Gastrocnemius medialis (tissue), 4 donors: ENCODE measurements around the gene ITPKB. TPM values are rescaled to one million over a fixed set of nuclear protein-coding genes. Genes with fewer than 3 reads are reported as not detected.

Source experiments
- ATAC-seq, 2 donors: fragments of 150-250 bp; one replicate each; pipeline ENCODE4 v1.9.1; 2016
- DNase-seq, 2 donors: peaks; one replicate each; pipeline ENCODE4 v3.0.0-alpha.2; 2019
- H3K27ac ChIP-seq, 4 donors: fragments of 200-600 bp; sonication (generic); 1 replicate in 1 of 4; 2 replicates in 3 of 4; pipeline ENCODE4 v1.5.1; 2016 to 2018; ENCODE audit warnings: mild to moderate bottlenecking in 2 of 4, moderate library complexity in 1 of 4
- H3K27me3 ChIP-seq, 3 donors: fragments of 200-600 bp; sonication (generic) in 2 of 3; 1 replicate in 1 of 3; 2 replicates in 2 of 3; pipeline versions ENCODE4 v1.5.1 to v1.6.0; 2016 to 2019; ENCODE audit warnings: mild to moderate bottlenecking in 1 of 3, moderate library complexity in 1 of 3
- H3K36me3 ChIP-seq, 2 donors: fragments of 200-600 bp; sonication (generic) in 1 of 2; one replicate each; pipeline ENCODE4 v1.5.1; 2017 to 2018
- H3K4me1 ChIP-seq, 2 donors: fragments of 200-600 bp; sonication (generic) in 1 of 2; one replicate each; pipeline ENCODE4 v1.5.1; 2016 to 2017; ENCODE audit warnings: mild to moderate bottlenecking in 2 of 2
- H3K4me3 ChIP-seq, 4 donors: fragments of 200-600 bp; sonication (generic) in 3 of 4; 1 replicate in 1 of 4; 2 replicates in 3 of 4; pipeline ENCODE4 v1.5.1; 2016 to 2019; ENCODE audit warnings: mild to moderate bottlenecking in 2 of 4
- H3K9me3 ChIP-seq, 3 donors: fragments of 200-600 bp; sonication (generic) in 2 of 3; 1 replicate in 1 of 3; 2 replicates in 2 of 3; pipeline ENCODE4 v1.5.1; 2016 to 2019
- CTCF ChIP-seq, 5 experiments: fragments of 450-650 bp in 3 of 5; fragments of 200-600 bp in 2 of 5; sonication (generic) in 2 of 5; IDR thresholded peaks in 4 of 5; conservative IDR thresholded peaks in 1 of 5; 1 replicate in 4 of 5; 2 replicates in 1 of 5; pipeline ENCODE4 v1.5.1; 2016 to 2019; ENCODE audit warnings: antibody characterized with exemption in 5 of 5, mild to moderate bottlenecking in 3 of 5, moderate library complexity in 3 of 5
- POLR2A ChIP-seq, 2 donors: fragments of 450-650 bp; IDR thresholded peaks; one replicate each; pipeline ENCODE4 v1.6.1; 2017; ENCODE audit warnings: antibody characterized with exemption in 2 of 2, mild to moderate bottlenecking in 2 of 2, moderate library complexity in 2 of 2
- in situ Hi-C, 4 donors: fragments of 200-750 bp; cut with MboI; loops; one replicate each; pipeline versions ENCODE4 v1.15.0 to v1.8.0; 2017; ENCODE audit warnings: low sequenced_read_pairs in 4 of 4
- intact Hi-C: fragments of 100-400 bp; cut with DNase I; formaldehyde crosslinking; loops from one replicate; pipeline ENCODE4 v1.15.1; 2023; ENCODE audit warnings: low total_unique reads
- total RNA-seq, 4 donors: library from RNA; depleted of rRNA; stranded (reverse); fragments of >200 nt; gene quantifications; one replicate each; pipeline versions ENCODE4 v1.1.0 to v1.2.3, GENCODE V29; 2016

Gene ITPKB
- total RNA-seq, 4 donors from 2014 or later = 7.1 to 13.9 (median 7.8) TPM

GRCh38 chr1:226730836-226731235, 8.2 kb downstream of the ITPKB start:
- intact Hi-C loops = no loop called here

GRCh38 chr1:226730071-226730470, 9.0 kb downstream of the ITPKB start:
- in situ Hi-C loops = loop anchor here in 3 of 4 donors (5.0 to 10.0 kb wide), 2 partner anchors 95 to 97 kb away; no protein-coding TSS in a partner anchor
- intact Hi-C loops = no loop called here
- TF ChIP-seq POLR2A (IDR thresholded peaks at IDR 0.05) (no peak), CTCF (IDR thresholded peaks at IDR 0.05 in 4 of 5, conservative IDR thresholded peaks at IDR 0.05 in 1 of 5) (no peak)
- ATAC-seq (no peak), DNase-seq (no peak)
- peaks cover 31 to 32% of the 10 kb centered on the region in 2 donors for H3K4me1 ChIP-seq
- peak overlapping the region in 3 of 4 donors; percentile 28 to 48 (median 35) for H3K27ac ChIP-seq
- H3K27me3 ChIP-seq = no peaks in the 10 kb centered on the region
- H3K36me3 ChIP-seq = no peaks in the 10 kb centered on the region
- H3K9me3 ChIP-seq = no peaks in the 10 kb centered on the region
- H3K4me3 ChIP-seq = no peak overlapping the region

More at GRCh38 chr1:226730836-226731235, 8.2 kb downstream of the ITPKB start:
- H3K36me3 ChIP-seq = no peaks in the 10 kb centered on the region
- DNase-seq = no peak
- peak overlapping the region in 1 of 4 donors; percentile 8 for H3K4me3 ChIP-seq
- H3K4me1 ChIP-seq = peaks cover 27 to 34% of the 10 kb centered on the region in 2 donors
- peak overlapping the region in 2 of 4 donors; percentile 9 to 88 for H3K27ac ChIP-seq
- in situ Hi-C loops = loop anchor here in 3 of 4 donors (5.0 to 10.0 kb wide), 2 partner anchors 94 to 96 kb away; no protein-coding TSS in a partner anchor
- H3K27me3 ChIP-seq = no peaks in the 10 kb centered on the region
- H3K9me3 ChIP-seq = no peaks in the 10 kb centered on the region
- TF ChIP-seq CTCF (IDR thresholded peaks at IDR 0.05 in 4 of 5, conservative IDR thresholded peaks at IDR 0.05 in 1 of 5) (no peak), POLR2A (IDR thresholded peaks at IDR 0.05) (no peak)
- ATAC-seq = no peak

DNA sequence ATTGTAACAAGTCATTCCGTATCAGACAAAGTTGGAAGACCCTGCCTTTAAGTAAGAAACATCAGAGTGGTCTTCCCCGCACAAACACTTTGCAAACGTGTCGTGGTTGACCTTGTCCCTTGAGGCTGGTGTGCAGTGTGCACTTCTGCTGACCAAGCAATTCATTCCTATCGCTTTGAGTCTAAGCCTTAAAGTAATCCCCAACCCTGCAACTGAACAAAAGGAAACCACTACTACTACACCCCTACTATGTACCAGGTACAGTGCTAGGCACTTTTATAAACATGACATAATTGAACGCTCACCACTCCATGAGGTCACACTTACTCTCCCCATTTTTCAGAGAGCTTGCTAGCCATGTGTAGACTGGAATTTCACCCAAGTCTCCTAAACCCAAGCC, 10.6 kb downstream of the ITPKB start:
- TF ChIP-seq CTCF (IDR thresholded peaks at IDR 0.05 in 4 of 5, conservative IDR thresholded peaks at IDR 0.05 in 1 of 5) (no peak), POLR2A (IDR thresholded peaks at IDR 0.05) (no peak)
- Histone ChIP-seq H3K4me1 (peaks cover 31 to 47% of the 10 kb centered on the region in 2 donors), H3K36me3 (no peaks in the 10 kb centered on the region), H3K27ac (peak overlapping the region in 3 of 4 donors; percentile 3 to 48 (median 42)), H3K27me3 (no peaks in the 10 kb centered on the region), H3K4me3 (no peak overlapping the region), H3K9me3 (no peaks in the 10 kb centered on the region)
- DNase-seq (no peak), ATAC-seq (no peak)
- in situ Hi-C loops (no loop called here), intact Hi-C loops (no loop called here)

DNA sequence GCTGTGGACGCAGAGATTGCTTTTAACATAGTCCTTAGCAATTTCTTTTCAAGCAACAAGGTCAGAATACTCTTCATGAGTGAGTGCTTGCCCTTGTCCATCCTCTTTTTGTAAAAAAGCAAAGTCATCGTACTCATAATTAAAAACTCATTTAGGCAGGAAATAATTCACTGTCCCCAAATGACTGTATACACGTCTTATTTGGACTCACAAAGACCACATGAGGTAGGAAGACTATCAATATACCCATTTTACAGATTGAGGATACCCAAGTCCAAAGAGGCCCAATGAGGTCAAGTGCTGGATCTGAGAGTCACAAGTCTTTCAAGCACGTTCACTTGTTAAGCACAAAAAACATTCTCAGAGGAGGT, 13.2 kb downstream of the ITPKB start:
- no peak overlapping the region for H3K4me3 ChIP-seq
- DNase-seq = no peak
- peaks cover 37 to 39% of the 10 kb centered on the region in 2 donors for H3K4me1 ChIP-seq
- peak overlapping the region in 3 of 4 donors; percentile 11 to 39 (median 17) for H3K27ac ChIP-seq
- TF ChIP-seq CTCF (IDR thresholded peaks at IDR 0.05 in 4 of 5, conservative IDR thresholded peaks at IDR 0.05 in 1 of 5) = no peak
- no peak for TF ChIP-seq POLR2A (IDR thresholded peaks at IDR 0.05)
- in situ Hi-C loops = no loop called here
- no peaks in the 10 kb centered on the region for H3K36me3 ChIP-seq
- ATAC-seq = no peak
- intact Hi-C loops = no loop called here
- H3K9me3 ChIP-seq = no peaks in the 10 kb centered on the region
- no peaks in the 10 kb centered on the region for H3K27me3 ChIP-seq
